PC-9 (cell line): Measurements from ENCODE around the gene C12orf54.

Experiments
- EZH2 ChIP-seq: fragments of 200-600 bp; sonication (generic); IDR thresholded peaks from 2 replicates; pipeline ENCODE4 v1.8.0; 2017; ENCODE audit warnings: antibody characterized with exemption, low read depth
- TF ChIP-seq, protein P1 (sequence below): fragments of 200-600 bp; sonication (generic); conservative IDR thresholded peaks from 2 replicates; pipeline ENCODE4 v1.6.1; 2017; ENCODE audit warnings: mixed run types, antibody characterized with exemption, mild to moderate bottlenecking, moderate library complexity

DNA sequence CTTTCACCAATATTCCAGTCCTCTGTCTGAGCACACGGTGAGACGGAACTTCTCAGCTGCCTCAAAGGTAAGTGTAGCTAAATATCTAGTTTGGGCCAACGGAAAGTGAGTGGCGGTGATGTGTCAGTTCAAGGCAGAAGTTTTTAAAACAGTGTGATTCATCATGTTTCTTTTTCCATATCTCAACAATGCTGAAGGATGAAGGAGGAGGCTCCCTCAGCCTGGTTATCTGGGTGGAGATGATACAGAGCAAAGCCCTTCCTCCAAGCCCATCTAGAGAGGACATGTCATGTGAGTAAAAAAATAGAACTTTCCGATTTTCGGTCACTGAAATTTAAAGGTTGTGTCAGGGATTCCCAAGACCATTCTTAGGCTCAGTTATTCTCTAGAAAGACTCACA lies 23.0 kb upstream of the C12orf54 start:
- TF ChIP-seq, protein P1, sequence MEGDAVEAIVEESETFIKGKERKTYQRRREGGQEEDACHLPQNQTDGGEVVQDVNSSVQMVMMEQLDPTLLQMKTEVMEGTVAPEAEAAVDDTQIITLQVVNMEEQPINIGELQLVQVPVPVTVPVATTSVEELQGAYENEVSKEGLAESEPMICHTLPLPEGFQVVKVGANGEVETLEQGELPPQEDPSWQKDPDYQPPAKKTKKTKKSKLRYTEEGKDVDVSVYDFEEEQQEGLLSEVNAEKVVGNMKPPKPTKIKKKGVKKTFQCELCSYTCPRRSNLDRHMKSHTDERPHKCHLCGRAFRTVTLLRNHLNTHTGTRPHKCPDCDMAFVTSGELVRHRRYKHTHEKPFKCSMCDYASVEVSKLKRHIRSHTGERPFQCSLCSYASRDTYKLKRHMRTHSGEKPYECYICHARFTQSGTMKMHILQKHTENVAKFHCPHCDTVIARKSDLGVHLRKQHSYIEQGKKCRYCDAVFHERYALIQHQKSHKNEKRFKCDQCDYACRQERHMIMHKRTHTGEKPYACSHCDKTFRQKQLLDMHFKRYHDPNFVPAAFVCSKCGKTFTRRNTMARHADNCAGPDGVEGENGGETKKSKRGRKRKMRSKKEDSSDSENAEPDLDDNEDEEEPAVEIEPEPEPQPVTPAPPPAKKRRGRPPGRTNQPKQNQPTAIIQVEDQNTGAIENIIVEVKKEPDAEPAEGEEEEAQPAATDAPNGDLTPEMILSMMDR = no peak
- TF ChIP-seq EZH2 = no peak
